Esophagus muscularis mucosa (tissue), 4 donors: ENCODE data around the gene NRXN3.

Experiments
- CTCF ChIP-seq, 3 experiments: fragments of 200-600 bp in 2 of 3; fragments of 450-650 bp in 1 of 3; sonication (generic) in 2 of 3; IDR thresholded peaks; one replicate each; pipeline ENCODE4 v1.5.1; 2017 to 2019; ENCODE audit warnings: antibody characterized with exemption in 3 of 3, mild to moderate bottlenecking in 2 of 3, moderate library complexity in 1 of 3
- EP300 ChIP-seq: sonication (generic); formaldehyde crosslinking; IDR thresholded peaks from one replicate; pipeline ENCODE4 v1.6.1; 2017; ENCODE audit warnings: antibody characterized with exemption
- POLR2AphosphoS5 ChIP-seq, 2 donors: sonication (generic); formaldehyde crosslinking; IDR thresholded peaks; one replicate each; pipeline ENCODE4 v1.6.1; 2017; ENCODE audit warnings: antibody characterized with exemption in 2 of 2

GRCh38 chr14:78970677-78971076 is 800.5 kb downstream of the NRXN3 start:
- no peak for TF ChIP-seq CTCF (IDR thresholded peaks at IDR 0.05)
- TF ChIP-seq POLR2AphosphoS5 (IDR thresholded peaks at IDR 0.05), result no peak
- no peak for TF ChIP-seq EP300
